ENCODE measurements around the gene DAB1. TPM values are rescaled to one million over a fixed set of nuclear protein-coding genes. Genes with fewer than 3 reads are reported as not detected.
A peak's percentile ranks its signal among the peaks of the same experiment; 100 is the strongest.

Gene DAB1
- total RNA-seq, 2 donors from 2014 or later, result 8.7 to 13.6 TPM

- no peak for ATAC-seq
- no peak overlapping the region for H3K4me3 Mint-ChIP-seq
- H3K27ac Mint-ChIP-seq, result no peak overlapping the region
- DNase-seq, result no peak
- H3K4me1 Mint-ChIP-seq, result peaks cover 2% of the 10 kb centered on the region
- H3K9me3 ChIP-seq (ENCODE audit: control insufficient read depth, low read length, poor library complexity, severe bottlenecking), result no peaks in the 10 kb centered on the region
- H3K27me3 Mint-ChIP-seq, result no peaks in the 10 kb centered on the region
- peaks cover 2% of the 10 kb centered on the region for H3K36me3 Mint-ChIP-seq (ENCODE audit: low read depth)
Measured at GRCh38 chr1:57132993-57133622, 290.8 kb downstream of the DAB1 start.

- H3K4me1 Mint-ChIP-seq, result peaks cover 2% of the 10 kb centered on the region
- H3K27ac Mint-ChIP-seq, result peak overlapping the region; percentile 29
- ATAC-seq (no peak), DNase-seq (no peak)
- peaks cover 2% of the 10 kb centered on the region for H3K36me3 Mint-ChIP-seq (ENCODE audit: low read depth)
- no peaks in the 10 kb centered on the region for H3K9me3 ChIP-seq (ENCODE audit: control insufficient read depth, low read length, poor library complexity, severe bottlenecking)
- H3K27me3 Mint-ChIP-seq, result no peaks in the 10 kb centered on the region
- no peak overlapping the region for H3K4me3 Mint-ChIP-seq
Measured at GRCh38 chr1:57131701-57132394, 292.0 kb downstream of the DAB1 start.

GRCh38 chr1:57131257-57131656 is 292.6 kb downstream of the DAB1 start:
- Mint-ChIP-seq H3K4me3 (no peak overlapping the region), H3K27me3 (no peaks in the 10 kb centered on the region), H3K36me3 (ENCODE audit: low read depth) (peaks cover 2% of the 10 kb centered on the region), H3K27ac (no peak overlapping the region), H3K4me1 (peaks cover 2% of the 10 kb centered on the region)
- no peak for ATAC-seq
- no peak for DNase-seq
- no peaks in the 10 kb centered on the region for H3K9me3 ChIP-seq (ENCODE audit: control insufficient read depth, low read length, poor library complexity, severe bottlenecking)

GRCh38 chr1:57129865-57130264 is 294.0 kb downstream of the DAB1 start:
- no peak overlapping the region for H3K4me3 Mint-ChIP-seq
- peaks cover 6% of the 10 kb centered on the region for H3K4me1 Mint-ChIP-seq
- H3K27ac Mint-ChIP-seq, result no peak overlapping the region
- DNase-seq (no peak), ATAC-seq (no peak)
- H3K27me3 Mint-ChIP-seq, result no peaks in the 10 kb centered on the region
- H3K9me3 ChIP-seq (ENCODE audit: control insufficient read depth, low read length, poor library complexity, severe bottlenecking), result no peaks in the 10 kb centered on the region
- H3K36me3 Mint-ChIP-seq (ENCODE audit: low read depth), result no peaks in the 10 kb centered on the region

- no peaks in the 10 kb centered on the region for H3K9me3 ChIP-seq (ENCODE audit: control insufficient read depth, low read length, poor library complexity, severe bottlenecking)
- Mint-ChIP-seq H3K4me3 (no peak overlapping the region), H3K27me3 (no peaks in the 10 kb centered on the region), H3K27ac (no peak overlapping the region), H3K4me1 (peaks cover 7% of the 10 kb centered on the region), H3K36me3 (ENCODE audit: low read depth) (no peaks in the 10 kb centered on the region)
- no peak for ATAC-seq
- no peak for DNase-seq
Measured at GRCh38 chr1:57127976-57128375, 295.9 kb downstream of the DAB1 start.

GRCh38 chr1:57124768-57125446 is 299.0 kb downstream of the DAB1 start:
- H3K9me3 ChIP-seq (ENCODE audit: control insufficient read depth, low read length, poor library complexity, severe bottlenecking), result no peaks in the 10 kb centered on the region
- peaks cover 5% of the 10 kb centered on the region for H3K4me1 Mint-ChIP-seq
- ATAC-seq, result no peak

GRCh38 chr1:57124170-57124569 is 299.7 kb downstream of the DAB1 start:
- Mint-ChIP-seq H3K36me3 (ENCODE audit: low read depth) (peaks cover 3% of the 10 kb centered on the region), H3K4me1 (peaks cover 5% of the 10 kb centered on the region), H3K4me3 (no peak overlapping the region), H3K27me3 (no peaks in the 10 kb centered on the region), H3K27ac (no peak overlapping the region)
- DNase-seq, result no peak
- no peak for ATAC-seq
- no peaks in the 10 kb centered on the region for H3K9me3 ChIP-seq (ENCODE audit: control insufficient read depth, low read length, poor library complexity, severe bottlenecking)

More at GRCh38 chr1:57124768-57125446, 299.0 kb downstream of the DAB1 start:
- DNase-seq, result no peak
- Mint-ChIP-seq H3K4me3 (no peak overlapping the region), H3K27me3 (no peaks in the 10 kb centered on the region), H3K36me3 (ENCODE audit: low read depth) (peaks cover 3% of the 10 kb centered on the region), H3K27ac (no peak overlapping the region)

DNA sequence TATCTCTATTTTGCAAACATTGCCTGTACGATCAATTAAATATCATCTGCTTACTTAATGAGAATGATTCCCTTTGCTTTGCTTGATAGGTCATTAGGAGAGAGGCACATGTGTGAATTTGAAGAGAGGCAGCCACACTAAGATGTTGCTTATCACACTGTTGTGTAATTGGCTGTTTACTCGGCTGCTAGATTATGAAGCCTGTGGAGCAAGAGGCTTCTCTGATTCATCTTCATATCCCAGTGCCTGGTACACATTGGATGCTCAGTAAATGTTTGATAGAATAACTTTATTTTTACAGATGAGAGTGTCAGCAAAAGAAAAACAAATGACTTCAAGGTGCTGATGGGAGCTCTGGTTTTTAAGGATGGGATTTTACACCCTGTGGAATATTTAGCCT is 301.8 kb downstream of the DAB1 start:
- H3K9me3 ChIP-seq (ENCODE audit: control insufficient read depth, low read length, poor library complexity, severe bottlenecking), result no peaks in the 10 kb centered on the region
- Mint-ChIP-seq H3K36me3 (ENCODE audit: low read depth) (peaks cover 3% of the 10 kb centered on the region), H3K27ac (no peak overlapping the region), H3K27me3 (no peaks in the 10 kb centered on the region), H3K4me3 (no peak overlapping the region), H3K4me1 (peaks cover 5% of the 10 kb centered on the region)
- no peak for DNase-seq
- no peak for ATAC-seq

DNA sequence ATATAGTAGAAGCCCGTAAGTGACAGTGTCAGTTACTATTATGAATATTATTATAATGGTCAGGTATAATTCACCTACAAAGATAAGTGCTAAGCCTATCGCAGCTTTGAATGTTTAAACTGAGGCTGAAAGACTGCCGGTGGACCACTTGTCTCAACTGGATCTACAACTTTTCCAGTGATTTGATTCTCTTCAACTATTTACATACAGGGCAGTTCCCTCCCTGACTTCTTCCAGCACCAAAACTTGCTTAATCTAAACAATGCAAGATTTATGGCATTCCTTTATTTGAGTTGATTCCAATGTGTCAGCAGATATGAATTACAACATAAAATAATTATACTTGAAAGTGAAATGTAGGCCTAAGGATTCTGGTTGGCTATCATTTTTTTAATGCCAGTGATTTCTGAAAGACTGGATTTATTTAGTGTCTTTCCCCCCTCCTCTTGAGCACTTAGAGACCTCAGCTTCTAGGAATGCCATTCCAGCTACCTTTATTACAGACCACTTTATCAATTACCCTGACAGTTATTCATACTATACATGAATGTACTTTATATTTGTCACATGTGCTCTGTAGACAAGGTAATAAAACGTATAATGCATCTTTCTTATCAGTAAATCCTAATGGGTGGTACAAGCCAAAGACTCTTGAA is 304.8 kb downstream of the DAB1 start:
- H3K9me3 ChIP-seq (ENCODE audit: control insufficient read depth, low read length, poor library complexity, severe bottlenecking), result no peaks in the 10 kb centered on the region
- Mint-ChIP-seq H3K4me1 (no peaks in the 10 kb centered on the region), H3K27ac (no peak overlapping the region), H3K36me3 (ENCODE audit: low read depth) (peaks cover 3% of the 10 kb centered on the region), H3K4me3 (no peak overlapping the region), H3K27me3 (no peaks in the 10 kb centered on the region)
- DNase-seq (no peak), ATAC-seq (no peak)

DNA sequence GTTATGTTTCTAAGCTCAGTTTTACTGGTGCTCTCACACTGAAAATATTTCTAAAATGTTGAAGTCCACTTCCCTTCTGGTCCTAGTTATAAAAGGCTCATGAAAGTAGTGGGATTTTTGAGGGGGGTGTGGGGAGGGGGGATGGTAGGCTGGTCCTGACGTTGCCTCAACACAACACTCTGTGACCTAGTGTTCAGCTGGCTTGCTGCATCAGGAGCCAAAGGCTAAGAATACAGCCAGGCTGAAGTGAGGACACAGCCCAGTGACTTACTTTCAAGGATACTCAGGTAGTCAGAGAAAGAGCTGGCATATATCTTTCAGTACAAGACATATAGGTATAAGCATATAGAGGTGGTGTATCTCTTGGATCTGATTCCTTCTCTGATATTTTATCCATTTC is 306.1 kb downstream of the DAB1 start:
- Mint-ChIP-seq H3K4me1 (no peaks in the 10 kb centered on the region), H3K4me3 (no peak overlapping the region), H3K27me3 (no peaks in the 10 kb centered on the region), H3K27ac (no peak overlapping the region), H3K36me3 (ENCODE audit: low read depth) (peaks cover 4% of the 10 kb centered on the region)
- no peaks in the 10 kb centered on the region for H3K9me3 ChIP-seq (ENCODE audit: control insufficient read depth, low read length, poor library complexity, severe bottlenecking)
- DNase-seq (no peak), ATAC-seq (no peak)

- Mint-ChIP-seq H3K4me3 (no peak overlapping the region), H3K4me1 (no peaks in the 10 kb centered on the region), H3K27me3 (no peaks in the 10 kb centered on the region), H3K27ac (no peak overlapping the region), H3K36me3 (ENCODE audit: low read depth) (peaks cover 5% of the 10 kb centered on the region)
- ATAC-seq (no peak), DNase-seq (no peak)
- no peaks in the 10 kb centered on the region for H3K9me3 ChIP-seq (ENCODE audit: control insufficient read depth, low read length, poor library complexity, severe bottlenecking)
Measured at GRCh38 chr1:57116871-57117270, 307.0 kb downstream of the DAB1 start.

GRCh38 chr1:57115030-57115614 is 308.7 kb downstream of the DAB1 start:
- H3K27me3 Mint-ChIP-seq, result no peaks in the 10 kb centered on the region
- no peaks in the 10 kb centered on the region for H3K9me3 ChIP-seq (ENCODE audit: control insufficient read depth, low read length, poor library complexity, severe bottlenecking)
- peaks cover 2% of the 10 kb centered on the region for H3K36me3 Mint-ChIP-seq (ENCODE audit: low read depth)
- no peaks in the 10 kb centered on the region for H3K4me1 Mint-ChIP-seq
- H3K4me3 Mint-ChIP-seq, result no peak overlapping the region
- no peak for ATAC-seq
- H3K27ac Mint-ChIP-seq, result no peak overlapping the region
- DNase-seq, result no peak

- peaks cover 2% of the 10 kb centered on the region for H3K36me3 Mint-ChIP-seq (ENCODE audit: low read depth)
- H3K9me3 ChIP-seq (ENCODE audit: control insufficient read depth, low read length, poor library complexity, severe bottlenecking), result no peaks in the 10 kb centered on the region
Measured at GRCh38 chr1:57112148-57112547, 311.7 kb downstream of the DAB1 start.

More at GRCh38 chr1:57112148-57112547, 311.7 kb downstream of the DAB1 start:
- no peaks in the 10 kb centered on the region for H3K27me3 Mint-ChIP-seq
- DNase-seq (no peak), ATAC-seq (no peak)
- no peak overlapping the region for H3K27ac Mint-ChIP-seq
- H3K4me1 Mint-ChIP-seq, result no peaks in the 10 kb centered on the region
- no peak overlapping the region for H3K4me3 Mint-ChIP-seq
